Measurements from ENCODE around the gene R3HDM2. TPM values are rescaled to one million over a fixed set of nuclear protein-coding genes. Genes with fewer than 3 reads are reported as not detected.
"Not testable (repeated sequence)": the region's sequence is repeated elsewhere in the genome, so short reads cannot be mapped to it uniquely, and the experiment has no call there.

R3HDM2 gene
- total and polyA plus RNA-seq, 10 donors = 11.3 to 90.8 (median 53.5) TPM

DNA sequence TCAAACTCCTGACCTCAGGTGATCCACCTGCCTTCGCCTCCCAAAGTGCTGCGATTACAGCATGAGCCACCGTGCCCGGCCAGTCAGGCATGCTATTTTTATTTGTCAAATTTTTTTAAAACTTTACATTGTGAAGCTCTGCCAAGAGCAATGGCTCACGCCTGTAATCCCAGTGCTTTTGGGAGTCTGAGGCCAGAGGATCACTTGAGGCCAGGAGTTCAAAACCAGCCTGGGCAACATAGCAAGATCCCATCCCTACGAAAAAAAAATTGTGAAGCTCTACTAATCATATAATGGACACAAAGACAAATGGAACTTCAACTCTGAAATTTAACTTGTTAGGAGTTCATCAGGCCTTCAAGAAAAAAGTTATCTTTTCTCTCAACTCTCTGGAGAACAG lies 1.9 kb downstream of the R3HDM2 start:
- no peaks in the 10 kb centered on the region for H3K27me3 ChIP-seq (replicated peaks in 1 of 7)
- intact Hi-C loops (cut with DNase I; ENCODE audit: low total_unique reads) = no loop called here
- WGBS, 5 donors = 81 to 98% (median 85%) methylated on average over 6 of the region's 6 CpGs
- no peak for TF ChIP-seq POLR2AphosphoS5 (IDR thresholded peaks at IDR 0.05)
- no peak for TF ChIP-seq POLR2A (IDR thresholded peaks at IDR 0.05)
- TF ChIP-seq, protein P1, sequence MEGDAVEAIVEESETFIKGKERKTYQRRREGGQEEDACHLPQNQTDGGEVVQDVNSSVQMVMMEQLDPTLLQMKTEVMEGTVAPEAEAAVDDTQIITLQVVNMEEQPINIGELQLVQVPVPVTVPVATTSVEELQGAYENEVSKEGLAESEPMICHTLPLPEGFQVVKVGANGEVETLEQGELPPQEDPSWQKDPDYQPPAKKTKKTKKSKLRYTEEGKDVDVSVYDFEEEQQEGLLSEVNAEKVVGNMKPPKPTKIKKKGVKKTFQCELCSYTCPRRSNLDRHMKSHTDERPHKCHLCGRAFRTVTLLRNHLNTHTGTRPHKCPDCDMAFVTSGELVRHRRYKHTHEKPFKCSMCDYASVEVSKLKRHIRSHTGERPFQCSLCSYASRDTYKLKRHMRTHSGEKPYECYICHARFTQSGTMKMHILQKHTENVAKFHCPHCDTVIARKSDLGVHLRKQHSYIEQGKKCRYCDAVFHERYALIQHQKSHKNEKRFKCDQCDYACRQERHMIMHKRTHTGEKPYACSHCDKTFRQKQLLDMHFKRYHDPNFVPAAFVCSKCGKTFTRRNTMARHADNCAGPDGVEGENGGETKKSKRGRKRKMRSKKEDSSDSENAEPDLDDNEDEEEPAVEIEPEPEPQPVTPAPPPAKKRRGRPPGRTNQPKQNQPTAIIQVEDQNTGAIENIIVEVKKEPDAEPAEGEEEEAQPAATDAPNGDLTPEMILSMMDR (IDR thresholded peaks at IDR 0.05 in 8 of 11, conservative IDR thresholded peaks at IDR 0.05 in 3 of 11) = no peak
- H3K36me3 ChIP-seq = peaks cover 0 to 21% (median 0%) of the 10 kb centered on the region in 6 donors
- no peak for DNase-seq
- H3K9me3 ChIP-seq = no peaks in the 10 kb centered on the region
- H3K4me3 ChIP-seq = peak overlapping the region in 1 of 8 donors; percentile 85
- H3K27ac ChIP-seq = peak overlapping the region; percentile 14 to 98 (median 96)
- peaks cover 0 to 32% (median 26%) of the 10 kb centered on the region in 6 donors for H3K4me1 ChIP-seq

DNA sequence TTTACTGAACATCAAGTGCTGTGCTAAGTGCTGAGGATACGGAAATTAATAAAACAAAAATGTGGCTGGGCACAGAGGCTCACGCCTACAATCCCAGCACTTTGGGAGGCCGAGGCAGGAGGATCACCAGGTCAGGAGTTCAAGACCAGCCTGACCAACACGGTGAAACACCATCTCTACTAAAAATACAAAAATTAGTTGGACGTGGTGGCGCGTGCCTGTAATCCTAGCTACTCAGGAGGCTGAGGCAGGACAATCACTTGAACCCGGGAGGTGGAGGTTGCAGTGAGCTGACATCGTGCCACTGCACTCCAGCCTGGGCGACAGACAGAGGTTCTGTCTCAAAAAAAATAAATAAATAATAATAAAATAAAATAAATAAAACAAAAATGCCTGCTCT lies 3.9 kb downstream of the R3HDM2 start:
- 96 to 98% (median 97%) methylated on average over 10 of the region's 10 CpGs for WGBS, 5 donors
- peaks cover 0 to 41% (median 9%) of the 10 kb centered on the region in 6 donors for H3K36me3 ChIP-seq
- H3K27ac ChIP-seq; H3K27me3 ChIP-seq (replicated peaks in 1 of 7); H3K4me3 ChIP-seq; intact Hi-C loops (cut with DNase I; ENCODE audit: low total_unique reads); H3K9me3 ChIP-seq; DNase-seq: not testable (repeated sequence)
- H3K4me1 ChIP-seq = peaks cover 0 to 32% (median 26%) of the 10 kb centered on the region in 6 donors

DNA sequence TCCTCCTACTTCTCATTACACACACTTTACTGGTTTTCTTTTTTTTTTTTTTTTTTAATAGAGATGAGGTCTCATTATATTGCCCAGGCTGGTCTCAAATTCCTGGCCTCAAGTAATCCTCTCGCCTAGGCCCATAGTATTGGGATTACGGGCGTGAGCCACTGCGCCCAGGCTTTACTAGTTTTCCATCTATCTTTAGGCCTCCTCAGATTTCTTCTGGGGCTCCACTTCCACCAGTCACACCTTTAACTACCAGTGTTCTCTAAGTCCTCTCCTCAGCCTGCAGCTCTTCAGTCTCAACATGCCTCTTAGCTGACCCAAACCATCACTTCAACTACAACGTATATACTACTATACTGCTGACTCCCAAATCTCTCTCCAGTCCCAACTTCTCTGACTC lies 10.4 kb downstream of the R3HDM2 start:
- H3K36me3 ChIP-seq = peaks cover 0 to 63% (median 12%) of the 10 kb centered on the region in 6 donors
- H3K27ac ChIP-seq = no peak overlapping the region
- H3K4me1 ChIP-seq = peaks cover 0 to 33% (median 13%) of the 10 kb centered on the region in 6 donors
- no peak overlapping the region for H3K4me3 ChIP-seq
- H3K27me3 ChIP-seq (replicated peaks in 1 of 7) = no peaks in the 10 kb centered on the region
- no peaks in the 10 kb centered on the region for H3K9me3 ChIP-seq
- no peak for DNase-seq
- WGBS, 5 donors = 94 to 98% (median 97%) methylated on average over 5 of the region's 5 CpGs
- intact Hi-C loops (cut with DNase I; ENCODE audit: low total_unique reads) = no loop called here
- TF ChIP-seq, protein P1 (IDR thresholded peaks at IDR 0.05 in 8 of 11, conservative IDR thresholded peaks at IDR 0.05 in 3 of 11) = no peak
- TF ChIP-seq POLR2A (IDR thresholded peaks at IDR 0.05) = no peak
- no peak for TF ChIP-seq POLR2AphosphoS5 (IDR thresholded peaks at IDR 0.05)

DNA sequence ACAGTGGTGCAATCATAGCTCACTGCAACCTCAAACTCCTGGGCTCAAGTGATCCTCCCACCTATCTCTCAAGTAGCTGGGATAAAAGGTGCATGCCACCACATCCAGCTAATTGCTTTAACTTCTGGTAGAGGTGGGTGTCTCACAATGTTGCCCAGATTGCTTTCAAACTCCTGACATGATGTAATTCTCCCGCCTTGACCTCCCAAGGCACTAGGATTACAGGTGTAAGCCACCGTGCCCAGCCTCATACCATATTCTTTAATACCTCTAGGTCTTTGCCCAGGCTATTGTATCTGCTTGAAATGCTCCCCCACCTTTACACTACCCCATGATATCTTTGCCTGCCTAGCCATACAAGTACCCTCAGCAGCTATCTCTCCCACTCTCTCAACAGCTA lies 11.3 kb downstream of the R3HDM2 start:
- 90 to 98% (median 97%) methylated on average over 2 of the region's 2 CpGs for WGBS, 5 donors
- TF ChIP-seq POLR2A (IDR thresholded peaks at IDR 0.05) = no peak
- no peak for TF ChIP-seq POLR2AphosphoS5 (IDR thresholded peaks at IDR 0.05)
- TF ChIP-seq, protein P1 (IDR thresholded peaks at IDR 0.05 in 8 of 11, conservative IDR thresholded peaks at IDR 0.05 in 3 of 11) = no peak
- H3K27ac ChIP-seq = no peak overlapping the region
- intact Hi-C loops (cut with DNase I; ENCODE audit: low total_unique reads) = no loop called here
- peaks cover 0 to 53% (median 12%) of the 10 kb centered on the region in 6 donors for H3K36me3 ChIP-seq
- H3K9me3 ChIP-seq = no peaks in the 10 kb centered on the region
- H3K4me1 ChIP-seq = peaks cover 0 to 43% (median 14%) of the 10 kb centered on the region in 6 donors
- no peak for DNase-seq
- H3K4me3 ChIP-seq = no peak overlapping the region
- no peaks in the 10 kb centered on the region for H3K27me3 ChIP-seq (replicated peaks in 1 of 7)

DNA sequence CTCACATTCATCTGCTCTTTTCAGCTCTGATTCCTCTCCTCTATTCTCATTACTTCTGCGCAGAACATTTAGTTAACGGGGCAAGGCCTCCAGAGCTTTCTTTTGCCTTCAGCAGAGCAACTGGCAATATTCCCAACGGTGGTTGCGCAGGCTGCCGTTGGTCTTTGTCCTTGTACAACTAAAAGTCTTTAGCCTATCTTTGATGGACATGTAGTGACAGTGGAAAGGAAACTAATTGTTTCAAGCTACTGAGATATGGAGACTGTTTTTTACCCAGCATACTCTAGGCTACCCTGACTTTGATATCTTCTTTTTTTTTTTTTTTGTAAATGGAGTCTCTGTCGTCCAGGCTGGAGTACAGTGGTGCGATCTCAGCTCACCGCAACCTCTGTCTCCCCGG lies 12.6 kb downstream of the R3HDM2 start:
- 81 to 91% (median 85%) methylated on average over 9 of the region's 9 CpGs for WGBS, 5 donors
- no peaks in the 10 kb centered on the region for H3K9me3 ChIP-seq
- H3K36me3 ChIP-seq = peaks cover 0 to 42% (median 10%) of the 10 kb centered on the region in 6 donors
- intact Hi-C loops (cut with DNase I; ENCODE audit: low total_unique reads) = no loop called here
- no peak for TF ChIP-seq POLR2A (IDR thresholded peaks at IDR 0.05)
- TF ChIP-seq POLR2AphosphoS5 (IDR thresholded peaks at IDR 0.05) = no peak
- TF ChIP-seq, protein P1 (IDR thresholded peaks at IDR 0.05 in 8 of 11, conservative IDR thresholded peaks at IDR 0.05 in 3 of 11) = no peak
- H3K27ac ChIP-seq = no peak overlapping the region
- no peaks in the 10 kb centered on the region for H3K27me3 ChIP-seq (replicated peaks in 1 of 7)
- no peak for DNase-seq
- H3K4me1 ChIP-seq = peaks cover 0 to 47% (median 14%) of the 10 kb centered on the region in 6 donors
- no peak overlapping the region for H3K4me3 ChIP-seq
